ENCODE results near the gene ADAD2. TPM values are rescaled to one million over a fixed set of nuclear protein-coding genes. Genes with fewer than 3 reads are reported as not detected.

Gene ADAD2
- total and polyA plus RNA-seq, 2 of the 4 experiments (the other 2 are of a cell fraction) = not detected

DNA sequence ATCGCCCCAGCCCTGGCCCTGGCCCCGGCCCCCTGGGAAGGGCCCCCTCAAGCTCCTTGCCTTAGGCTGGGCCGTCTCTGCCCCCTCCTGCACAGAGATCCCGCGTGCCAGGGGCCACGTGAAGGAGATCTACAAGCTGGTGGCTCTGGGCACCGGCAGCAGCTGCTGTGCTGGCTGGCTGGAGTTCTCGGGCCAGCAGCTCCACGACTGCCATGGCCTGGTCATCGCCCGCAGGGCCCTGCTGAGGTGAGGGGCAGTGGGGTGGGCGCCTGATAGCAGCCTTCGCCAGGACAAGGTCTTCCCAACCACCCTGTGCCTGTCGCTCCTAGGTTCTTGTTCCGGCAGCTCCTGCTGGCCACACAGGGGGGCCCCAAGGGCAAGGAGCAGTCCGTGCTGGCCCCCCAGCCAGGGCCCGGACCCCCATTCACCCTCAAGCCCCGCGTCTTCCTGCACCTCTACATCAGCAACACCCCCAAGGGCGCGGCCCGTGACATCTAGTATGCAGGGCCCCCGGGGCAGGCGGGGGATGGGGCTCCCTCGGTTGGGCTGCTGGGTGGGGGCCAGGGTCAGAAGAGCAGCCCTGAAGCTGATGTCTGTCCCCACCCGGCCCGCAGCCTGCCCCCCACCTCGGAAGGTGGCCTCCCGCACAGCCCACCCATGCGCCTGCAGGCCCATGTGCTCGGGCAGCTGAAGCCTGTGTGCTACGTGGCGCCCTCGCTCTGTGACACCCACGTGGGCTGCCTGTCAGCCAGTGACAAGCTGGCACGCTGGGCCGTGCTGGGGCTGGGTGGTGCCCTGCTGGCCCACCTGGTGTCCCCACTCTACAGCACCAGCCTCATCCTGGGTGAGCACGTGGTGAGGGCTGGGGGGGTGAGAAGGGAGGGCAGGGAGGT lies 4.5 kb downstream of the ADAD2 start:
- in situ Hi-C loops (cut with MboI; ENCODE audit: low sequenced_read_pairs) = no loop called here
- dilution Hi-C loops (cut with HindIII; ENCODE audit: low sequenced_read_pairs, unreplicated experiment) = no loop called here

More for the DNA sequence above, 4.5 kb downstream of the ADAD2 start:
- no peak overlapping the region for H3K4ac ChIP-seq (ENCODE audit: low read depth, low read length)
- H3K23ac ChIP-seq (ENCODE audit: low read depth, low read length) = no peak overlapping the region
- H3K9me3 ChIP-seq (ENCODE audit: control insufficient read depth, insufficient read depth, low read length) = no peaks in the 10 kb centered on the region
- no peak overlapping the region for H2BK15ac ChIP-seq (ENCODE audit: low read depth, low read length)
- no peak overlapping the region for H2BK5ac ChIP-seq (ENCODE audit: low read depth, low read length, poor library complexity, severe bottlenecking)
- H3K79me1 ChIP-seq (ENCODE audit: low read depth in 1 of 2, low read length in 2 of 2) = no peaks in the 10 kb centered on the region
- H2BK120ac ChIP-seq (ENCODE audit: low read depth, low read length) = no peak overlapping the region
- H3K56ac ChIP-seq (ENCODE audit: extremely low read depth, insufficient read depth, low read length) = no peak overlapping the region
- H4K91ac ChIP-seq (ENCODE audit: insufficient read depth, low read depth, low read length) = no peak overlapping the region
- no peak overlapping the region for H2AK5ac ChIP-seq (ENCODE audit: low read depth, low read length)
- no peaks in the 10 kb centered on the region for H3K9me1 ChIP-seq (ENCODE audit: insufficient read depth, low read length)
- BruUV-seq (replicated peaks) = no TSS peak
- H4K8ac ChIP-seq (ENCODE audit: low read depth in 2 of 2, low read length in 2 of 2) = no peak overlapping the region
- no peak overlapping the region for H3K27ac ChIP-seq (ENCODE audit: insufficient read depth, low read length)
- ChIA-PET POLR2A (ENCODE audit: unreplicated experiment) (no interaction called here), CTCF (interaction anchor here (0.7 to 0.8 kb wide), 2 partner anchors 8 to 150 kb away, joined by 3 read pairs; partner anchors contain the start of gene TAF1C)
- H2BK20ac ChIP-seq (ENCODE audit: low read depth, low read length) = no peak overlapping the region
- no peak overlapping the region for H3K4me3 ChIP-seq (ENCODE audit: insufficient read depth, low read depth, low read length)
- peaks cover 2% of the 10 kb centered on the region; the same call in 1 of the 2 replicates for H3K4me1 ChIP-seq (ENCODE audit: control insufficient read depth, insufficient read depth, low read length)
- no peaks in the 10 kb centered on the region; the same call in 1 of the 2 replicates for H4K20me1 ChIP-seq (ENCODE audit: insufficient read depth, low read length)
- H3K14ac ChIP-seq (replicated peaks; ENCODE audit: low read depth, low read length) = no peak overlapping the region
- no peak overlapping the region for H4K5ac ChIP-seq (ENCODE audit: low read depth, low read length)
- no peaks in the 10 kb centered on the region for H3K36me3 ChIP-seq (ENCODE audit: control insufficient read depth, insufficient read depth, low read length)
- ATAC-seq (ENCODE audit: low read depth) (no peak), DNase-seq (no peak)
- H3K27me3 ChIP-seq (ENCODE audit: control insufficient read depth, insufficient read depth, low read length) = peaks cover 34% of the 10 kb centered on the region
- no peak overlapping the region for H3K18ac ChIP-seq (ENCODE audit: low read depth, low read length)
- H2AFZ ChIP-seq (replicated peaks; ENCODE audit: low read length, poor library complexity) = no peak overlapping the region
- TF ChIP-seq, protein P1, sequence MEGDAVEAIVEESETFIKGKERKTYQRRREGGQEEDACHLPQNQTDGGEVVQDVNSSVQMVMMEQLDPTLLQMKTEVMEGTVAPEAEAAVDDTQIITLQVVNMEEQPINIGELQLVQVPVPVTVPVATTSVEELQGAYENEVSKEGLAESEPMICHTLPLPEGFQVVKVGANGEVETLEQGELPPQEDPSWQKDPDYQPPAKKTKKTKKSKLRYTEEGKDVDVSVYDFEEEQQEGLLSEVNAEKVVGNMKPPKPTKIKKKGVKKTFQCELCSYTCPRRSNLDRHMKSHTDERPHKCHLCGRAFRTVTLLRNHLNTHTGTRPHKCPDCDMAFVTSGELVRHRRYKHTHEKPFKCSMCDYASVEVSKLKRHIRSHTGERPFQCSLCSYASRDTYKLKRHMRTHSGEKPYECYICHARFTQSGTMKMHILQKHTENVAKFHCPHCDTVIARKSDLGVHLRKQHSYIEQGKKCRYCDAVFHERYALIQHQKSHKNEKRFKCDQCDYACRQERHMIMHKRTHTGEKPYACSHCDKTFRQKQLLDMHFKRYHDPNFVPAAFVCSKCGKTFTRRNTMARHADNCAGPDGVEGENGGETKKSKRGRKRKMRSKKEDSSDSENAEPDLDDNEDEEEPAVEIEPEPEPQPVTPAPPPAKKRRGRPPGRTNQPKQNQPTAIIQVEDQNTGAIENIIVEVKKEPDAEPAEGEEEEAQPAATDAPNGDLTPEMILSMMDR (conservative IDR thresholded peaks at IDR 0.05; ENCODE audit: low read depth, low read length) = no peak
- TF ChIP-seq CHD1 (IDR thresholded peaks at IDR 0.05; ENCODE audit: low read depth, low read length) = no peak
- no peak overlapping the region for H3K4me2 ChIP-seq (ENCODE audit: low read depth, low read length)
- whole genome bisulfite sequencing, 2 experiments (ENCODE audit: extremely low coverage in 2 of 2, insufficient read length in 1 of 2) = 65% methylated on average over 20 of the region's 38 CpGs; no CpG with 5 or more reads in 1 of the 2 experiments
- no peak overlapping the region for H2AK9ac ChIP-seq (replicated peaks; ENCODE audit: low read depth, low read length, poor library complexity)
- intact Hi-C loops (cut with micrococcal nuclease) = no loop called here
- no peak overlapping the region for H3K9ac ChIP-seq (ENCODE audit: low read depth, low read length)

Measured in IMR-90 (cell line).